Kidney (tissue), 14 donors: ENCODE measurements around the gene KRT6A. TPM values are rescaled to one million over a fixed set of nuclear protein-coding genes. Genes with fewer than 3 reads are reported as not detected.

ENCODE experiments used
- DNase-seq, 5 donors: peaks; one replicate each; pipeline ENCODE4 v3.0.0-alpha.2; 2013 to 2020
- FAIRE-seq: peaks from 2 replicates; lab custom pipeline; 2012; peaks lifted over from hg19 to GRCh38; lab: Jason Lieb, UNC
- H3K27ac ChIP-seq, 2 donors: one replicate each; pipeline ENCODE4 v1.7.0; 2013; ENCODE audit warnings: low read depth in 2 of 2, low read length in 2 of 2, inconsistent platforms in 1 of 2
- H3K27me3 ChIP-seq: one replicate; pipeline ENCODE4 v1.7.1; 2013; ENCODE audit warnings: low read length, inconsistent platforms; ENCODE audit not compliant: control insufficient read depth, insufficient read depth
- H3K36me3 ChIP-seq, 3 donors: one replicate each; pipeline versions ENCODE4 v1.7.0 to v1.7.1; 2013; ENCODE audit warnings: low read length in 3 of 3, control low read depth in 1 of 3, inconsistent platforms in 1 of 3; ENCODE audit not compliant: insufficient read depth in 3 of 3, control insufficient read depth in 2 of 3
- H3K4me1 ChIP-seq, 3 donors: one replicate each; pipeline versions ENCODE4 v1.7.0 to v1.7.1; 2013; ENCODE audit warnings: low read length in 3 of 3, inconsistent platforms in 1 of 3, low read depth in 1 of 3; ENCODE audit not compliant: control insufficient read depth in 2 of 3, insufficient read depth in 2 of 3
- H3K4me3 ChIP-seq, 3 donors: one replicate each; pipeline versions ENCODE4 v1.7.0 to v1.8.1; 2013; ENCODE audit warnings: low read length in 3 of 3, control low read depth in 1 of 3, inconsistent platforms in 1 of 3
- H3K9ac ChIP-seq, 3 donors: one replicate each; pipeline versions ENCODE4 v1.7.0 to v1.7.1; 2013; ENCODE audit warnings: low read length in 3 of 3, control low read depth in 1 of 3, inconsistent platforms in 1 of 3
- H3K9me3 ChIP-seq, 3 donors: one replicate each; pipeline versions ENCODE4 v1.7.0 to v1.7.1; 2013; ENCODE audit warnings: low read length in 3 of 3, control low read depth in 1 of 3, inconsistent platforms in 1 of 3; ENCODE audit not compliant: control insufficient read depth in 2 of 3, insufficient read depth in 1 of 3
- CTCF ChIP-seq: IDR thresholded peaks from 3 replicates; pipeline ENCODE4 v1.5.1; 2012; ENCODE audit warnings: mild to moderate bottlenecking, moderate library complexity, borderline replicate concordance; ENCODE audit not compliant: insufficient read depth; ENCODE audit errors: extremely low read depth
- intact Hi-C: fragments of 100-400 bp; cut with DNase I; formaldehyde crosslinking; loops from one replicate; pipeline ENCODE4 v1.11.1; 2022
- polyA plus RNA-seq: library from polyadenylated mRNA; stranded (reverse); fragments of 350-450 nt; fragmentation: Illumina TruSeq; extraction: RNeasy Lipid Tissue Mini Kit (QIAGEN cat#74804); gene quantifications from one replicate; pipeline ENCODE4 v1.2.3, GENCODE V29; 2014; ENCODE audit warnings: low read depth, low replicate concordance; ENCODE audit not compliant: insufficient read depth
- total RNA-seq: library from RNA; stranded (reverse); fragmentation: NEBNext Ultra II Directional; extraction: Animal tissue kit (Norgen Biotek cat#: 25700); gene quantifications from one replicate; pipeline ENCODE4 v1.2.1, GENCODE V29; 2021
- donor health status: control.
- donor health status: control.
- donor health status: control.
- donor health status: control.
- donor health status: control.
- donor health status: DM: yes; HTN: yes; CAD: no.
- donor health status: Normal renal cell carcinoma (clear cell type).

The KRT6A gene
- total and polyA plus RNA-seq, 2 donors from 2014 or later, result not detected

- H3K9me3 ChIP-seq, result peaks cover 0 to 3% (median 0%) of the 10 kb centered on the region in 3 donors
- H3K4me1 ChIP-seq, result no peaks in the 10 kb centered on the region
- no peak for TF ChIP-seq CTCF
- no peak overlapping the region for H3K9ac ChIP-seq
- DNase-seq (no peak), FAIRE-seq (no peak)
- intact Hi-C loops, result no loop called here
- H3K4me3 ChIP-seq, result no peak overlapping the region
- no peaks in the 10 kb centered on the region for H3K27me3 ChIP-seq
- no peaks in the 10 kb centered on the region for H3K36me3 ChIP-seq
- H3K27ac ChIP-seq, result no peak overlapping the region
Measured at GRCh38 chr12:52497975-52498374, 4.9 kb upstream of the KRT6A start.

- H3K27ac ChIP-seq, result no peak overlapping the region
- FAIRE-seq, result no peak
- DNase-seq, result no peak
- no peak overlapping the region for H3K9ac ChIP-seq
- no peaks in the 10 kb centered on the region for H3K27me3 ChIP-seq
- no peaks in the 10 kb centered on the region for H3K36me3 ChIP-seq
- intact Hi-C loops, result no loop called here
- H3K9me3 ChIP-seq, result no peaks in the 10 kb centered on the region
- TF ChIP-seq CTCF, result no peak
- no peak overlapping the region for H3K4me3 ChIP-seq
- no peaks in the 10 kb centered on the region for H3K4me1 ChIP-seq
Measured at GRCh38 chr12:52496590-52497071, 3.6 kb upstream of the KRT6A start.

- intact Hi-C loops, result no loop called here
- DNase-seq (peak in 2 of 5 donors; percentile 10 to 15), FAIRE-seq (no peak)
Measured at GRCh38 chr12:52496054-52496453, 3.0 kb upstream of the KRT6A start.

More at GRCh38 chr12:52496054-52496453, 3.0 kb upstream of the KRT6A start:
- no peaks in the 10 kb centered on the region for H3K4me1 ChIP-seq
- H3K9me3 ChIP-seq, result no peaks in the 10 kb centered on the region
- H3K36me3 ChIP-seq, result no peaks in the 10 kb centered on the region
- no peaks in the 10 kb centered on the region for H3K27me3 ChIP-seq
- no peak for TF ChIP-seq CTCF
- no peak overlapping the region for H3K4me3 ChIP-seq
- H3K9ac ChIP-seq, result no peak overlapping the region
- no peak overlapping the region for H3K27ac ChIP-seq
